Tibial artery (tissue), 4 donors: Measurements from ENCODE around the gene GRAP.
"Not testable (repeated sequence)": the region's sequence is repeated elsewhere in the genome, so short reads cannot be mapped to it uniquely, and the experiment has no call there.

Experiments used
- DNase-seq, 2 donors: peaks; one replicate each; pipeline ENCODE4 v3.0.0-alpha.2; 2019
- H3K27ac ChIP-seq, 2 donors: fragments of 200-600 bp; sonication (generic) in 1 of 2; 1 replicate in 1 of 2; 2 replicates in 1 of 2; pipeline ENCODE4 v1.5.1; 2018 to 2019; ENCODE audit warnings: mild to moderate bottlenecking in 1 of 2
- H3K27me3 ChIP-seq, 2 donors: fragments of 200-600 bp; sonication (generic) in 1 of 2; one replicate each; pipeline versions ENCODE4 v1.5.1 to v1.6.0; 2016 to 2019
- H3K36me3 ChIP-seq, 3 donors: fragments of 200-600 bp; sonication (generic) in 2 of 3; one replicate each; pipeline ENCODE4 v1.5.1; 2016 to 2019; ENCODE audit warnings: mild to moderate bottlenecking in 2 of 3
- H3K4me1 ChIP-seq, 4 donors: fragments of 200-600 bp; sonication (generic) in 2 of 4; 1 replicate in 3 of 4; 2 replicates in 1 of 4; pipeline ENCODE4 v1.5.1; 2016 to 2019
- H3K4me3 ChIP-seq, 2 donors: fragments of 200-600 bp; sonication (generic) in 1 of 2; 1 replicate in 1 of 2; 2 replicates in 1 of 2; pipeline ENCODE4 v1.5.1; 2018 to 2019; ENCODE audit warnings: mild to moderate bottlenecking in 2 of 2
- H3K9me3 ChIP-seq, 3 donors: fragments of 200-600 bp; sonication (generic) in 1 of 3; one replicate each; pipeline ENCODE4 v1.5.1; 2016 to 2019
- CTCF ChIP-seq, 2 experiments: fragments of 200-600 bp in 1 of 2; fragments of 450-650 bp in 1 of 2; IDR thresholded peaks; one replicate each; pipeline ENCODE4 v1.5.1; 2017 to 2019; ENCODE audit warnings: antibody characterized with exemption in 2 of 2, mild to moderate bottlenecking in 1 of 2, moderate library complexity in 1 of 2
- intact Hi-C: fragments of 100-400 bp; cut with DNase I; formaldehyde crosslinking; loops from one replicate; pipeline ENCODE4 v1.15.0; 2023; ENCODE audit warnings: low total_unique reads

Gene GRAP

GRCh38 chr17:19022747-19023146, 24.0 kb downstream of the GRAP start:
- no peak overlapping the region for H3K27ac ChIP-seq
- DNase-seq = no peak
- H3K27me3 ChIP-seq = peaks cover 0 to 18% of the 10 kb centered on the region in 2 donors
- no peaks in the 10 kb centered on the region for H3K9me3 ChIP-seq
- no peaks in the 10 kb centered on the region for H3K4me1 ChIP-seq
- H3K36me3 ChIP-seq = no peaks in the 10 kb centered on the region
- TF ChIP-seq CTCF (IDR thresholded peaks at IDR 0.05) = no peak
- intact Hi-C loops = no loop called here
- no peak overlapping the region for H3K4me3 ChIP-seq

GRCh38 chr17:19022128-19022527, 24.6 kb downstream of the GRAP start:
- intact Hi-C loops = no loop called here

GRCh38 chr17:19021622-19022083, 25.1 kb downstream of the GRAP start:
- Histone ChIP-seq H3K36me3 (no peaks in the 10 kb centered on the region), H3K4me1 (no peaks in the 10 kb centered on the region), H3K27me3 (peaks cover 0 to 19% of the 10 kb centered on the region in 2 donors), H3K27ac (no peak overlapping the region), H3K9me3 (no peaks in the 10 kb centered on the region), H3K4me3 (no peak overlapping the region)
- intact Hi-C loops = no loop called here
- no peak for DNase-seq
- no peak for TF ChIP-seq CTCF (IDR thresholded peaks at IDR 0.05)

More at GRCh38 chr17:19022128-19022527, 24.6 kb downstream of the GRAP start:
- H3K27me3 ChIP-seq = peaks cover 0 to 19% of the 10 kb centered on the region in 2 donors
- no peak for TF ChIP-seq CTCF (IDR thresholded peaks at IDR 0.05)
- no peak overlapping the region for H3K4me3 ChIP-seq
- no peak for DNase-seq
- H3K9me3 ChIP-seq = no peaks in the 10 kb centered on the region
- no peaks in the 10 kb centered on the region for H3K4me1 ChIP-seq
- no peak overlapping the region for H3K27ac ChIP-seq
- H3K36me3 ChIP-seq = no peaks in the 10 kb centered on the region

- H3K27me3 ChIP-seq = peaks cover 0 to 19% of the 10 kb centered on the region in 2 donors
- H3K9me3 ChIP-seq, H3K27ac ChIP-seq, intact Hi-C loops, H3K4me1 ChIP-seq, DNase-seq, H3K4me3 ChIP-seq, H3K36me3 ChIP-seq: not testable (repeated sequence)
Measured at GRCh38 chr17:19021011-19021621, 25.6 kb downstream of the GRAP start.

GRCh38 chr17:19020016-19020415, 26.7 kb downstream of the GRAP start:
- intact Hi-C loops = no loop called here
- no peak for DNase-seq
- no peaks in the 10 kb centered on the region for H3K4me1 ChIP-seq
- H3K27ac ChIP-seq = no peak overlapping the region
- no peaks in the 10 kb centered on the region for H3K9me3 ChIP-seq
- peaks cover 0 to 19% of the 10 kb centered on the region in 2 donors for H3K27me3 ChIP-seq
- H3K4me3 ChIP-seq = no peak overlapping the region
- H3K36me3 ChIP-seq = no peaks in the 10 kb centered on the region
- TF ChIP-seq CTCF (IDR thresholded peaks at IDR 0.05) = no peak

GRCh38 chr17:19019041-19019941, 27.5 kb downstream of the GRAP start:
- no peak for DNase-seq
- TF ChIP-seq CTCF (IDR thresholded peaks at IDR 0.05) = no peak
- H3K9me3 ChIP-seq = no peaks in the 10 kb centered on the region

More at GRCh38 chr17:19019041-19019941, 27.5 kb downstream of the GRAP start:
- intact Hi-C loops = no loop called here
- no peaks in the 10 kb centered on the region for H3K36me3 ChIP-seq
- H3K27ac ChIP-seq = no peak overlapping the region
- no peak overlapping the region for H3K4me3 ChIP-seq
- H3K4me1 ChIP-seq = no peaks in the 10 kb centered on the region
- peaks cover 0 to 19% of the 10 kb centered on the region in 2 donors for H3K27me3 ChIP-seq
